GM19438 (cell line): ENCODE results near the gene VSIG10L.
A peak's percentile ranks its signal among the peaks of the same experiment; 100 is the strongest.

ENCODE experiments used
- ATAC-seq: cut with Tn5 transposase; IDR thresholded peaks from one replicate; pipeline ENCODE4 v1.9.1; 2021; ENCODE audit warnings: low read depth; ENCODE audit not compliant: unreplicated experiment

Gene VSIG10L

DNA sequence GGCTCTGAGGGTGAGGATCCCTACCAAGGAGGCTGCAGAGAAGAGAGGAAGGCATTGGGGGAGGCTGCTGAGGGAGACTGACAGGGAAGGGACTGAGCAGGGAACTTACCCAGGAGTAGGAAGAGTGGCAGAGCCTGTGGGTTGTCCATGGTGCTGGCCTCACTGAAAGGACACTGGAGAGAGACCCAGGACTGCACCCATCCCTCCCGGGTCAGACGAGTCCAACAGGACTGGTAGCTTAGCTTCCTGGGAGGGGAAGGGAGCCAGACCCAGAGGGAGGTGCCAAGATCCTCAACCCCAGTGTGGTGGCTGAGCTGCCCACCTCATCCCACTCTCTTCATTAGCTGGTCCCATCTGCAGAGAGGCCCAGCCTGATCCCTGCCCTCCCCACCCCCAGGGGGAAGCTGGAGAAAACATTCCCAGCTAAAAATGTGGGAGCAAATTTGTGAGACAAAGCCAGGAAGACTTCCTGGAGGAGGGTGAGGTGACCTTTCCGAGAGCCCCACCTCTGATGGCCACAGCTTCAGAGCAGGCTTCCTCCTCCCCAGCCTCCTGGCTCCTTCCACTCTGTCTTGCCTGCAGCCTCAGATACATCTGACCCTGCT, at the start of gene VSIG10L:
VSIG10L (minus strand) TSS at position 164 of the 605 bp plus-strand sequence; CDS start at position 149, 15 bp downstream.
- ATAC-seq = no peak

DNA sequence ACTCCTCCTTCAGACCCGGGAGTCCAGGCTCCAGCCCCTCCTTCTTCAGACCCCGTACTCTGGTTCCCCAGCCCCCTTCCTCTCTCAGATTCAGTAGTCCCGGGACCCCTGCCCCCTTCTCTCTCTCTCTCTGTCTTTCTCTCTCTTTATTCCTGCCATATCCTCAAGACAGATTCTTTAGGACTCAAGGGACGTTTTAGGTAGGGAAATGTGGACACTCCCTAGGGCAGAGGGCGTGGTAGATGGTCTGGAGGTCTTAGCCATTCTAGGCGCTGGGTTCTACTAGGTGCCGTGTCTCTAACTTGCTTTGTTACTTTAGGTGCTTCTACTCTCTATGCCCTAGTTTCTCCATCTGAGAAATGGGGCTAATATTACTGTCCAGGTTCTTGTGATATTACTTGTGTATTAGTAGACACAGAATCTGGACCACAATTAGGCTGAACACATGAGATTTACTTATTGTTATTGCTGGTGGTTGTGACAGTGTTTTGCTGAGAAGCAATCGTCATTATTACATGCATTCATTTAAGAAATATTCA, 49.2 kb upstream of the VSIG10L start:
- ATAC-seq = no peak

DNA sequence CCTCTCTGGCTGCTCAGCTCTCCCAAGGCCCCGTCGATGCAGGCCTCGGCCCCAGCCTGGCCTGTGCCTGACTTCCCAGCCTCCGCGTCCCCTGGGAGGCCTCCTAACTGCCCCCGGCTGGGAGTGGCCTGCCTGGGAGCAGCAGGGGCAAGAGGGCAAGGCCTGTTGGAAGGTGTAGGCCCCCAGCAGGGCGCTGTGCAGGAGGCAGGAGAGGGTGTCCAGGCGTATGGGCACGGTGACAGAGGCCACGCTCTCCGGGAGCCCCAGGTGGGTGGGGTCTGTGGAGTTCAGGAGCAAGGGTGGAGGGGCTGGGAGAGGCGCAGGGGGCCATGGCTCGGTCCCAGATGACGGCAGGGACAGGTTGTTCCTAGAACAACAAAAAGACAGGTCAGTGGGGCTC, 47.2 kb upstream of the VSIG10L start:
- ATAC-seq = no peak

GRCh38 chr19:51387924-51388389, 46.0 kb upstream of the VSIG10L start, which contains the start of gene LIM2:
TSS of gene LIM2 (minus strand) at chr19:51387974. CDS start at chr19:51387443, 531 bp downstream.
- ATAC-seq = no peak

DNA sequence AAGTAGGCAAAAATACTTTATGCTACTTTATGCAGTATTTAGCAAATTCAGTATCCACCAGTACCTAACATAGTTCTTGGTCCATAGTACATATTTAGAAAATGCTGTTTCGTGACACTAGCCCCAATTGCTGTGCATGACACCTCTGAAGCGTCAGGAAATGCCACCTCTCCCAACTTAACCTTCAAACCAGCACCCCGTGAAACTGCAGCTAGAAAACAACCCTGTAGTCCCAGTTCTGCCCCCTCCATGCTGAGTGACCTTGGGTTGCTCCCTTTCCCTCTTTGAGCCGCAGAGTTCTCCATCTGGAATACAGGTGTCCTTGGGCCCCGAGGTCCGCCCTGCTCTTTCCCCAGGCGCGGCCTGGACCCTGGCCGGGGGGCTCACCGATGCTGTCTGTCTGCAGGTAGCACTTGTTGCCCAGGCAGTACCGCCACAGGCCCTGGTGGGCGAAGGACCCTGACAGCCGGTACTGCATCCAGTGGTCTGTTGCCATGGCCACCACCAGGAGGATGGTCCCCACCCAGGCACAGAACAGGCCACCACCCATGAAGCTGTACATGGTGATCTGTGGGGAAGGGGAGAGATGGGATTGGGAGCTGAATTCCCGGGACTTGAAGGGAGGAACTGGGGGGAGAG, 45.1 kb upstream of the VSIG10L start:
- no peak for ATAC-seq

GRCh38 chr19:51382004-51382403, 40.1 kb upstream of the VSIG10L start:
- ATAC-seq = no peak

- ATAC-seq = no peak
Observed at GRCh38 chr19:51380379-51380778, 38.4 kb upstream of the VSIG10L start.

- no peak for ATAC-seq
Observed at GRCh38 chr19:51377422-51377821, 35.5 kb upstream of the VSIG10L start.

- no peak for ATAC-seq
Observed at GRCh38 chr19:51375504-51376221, 33.7 kb upstream of the VSIG10L start.

DNA sequence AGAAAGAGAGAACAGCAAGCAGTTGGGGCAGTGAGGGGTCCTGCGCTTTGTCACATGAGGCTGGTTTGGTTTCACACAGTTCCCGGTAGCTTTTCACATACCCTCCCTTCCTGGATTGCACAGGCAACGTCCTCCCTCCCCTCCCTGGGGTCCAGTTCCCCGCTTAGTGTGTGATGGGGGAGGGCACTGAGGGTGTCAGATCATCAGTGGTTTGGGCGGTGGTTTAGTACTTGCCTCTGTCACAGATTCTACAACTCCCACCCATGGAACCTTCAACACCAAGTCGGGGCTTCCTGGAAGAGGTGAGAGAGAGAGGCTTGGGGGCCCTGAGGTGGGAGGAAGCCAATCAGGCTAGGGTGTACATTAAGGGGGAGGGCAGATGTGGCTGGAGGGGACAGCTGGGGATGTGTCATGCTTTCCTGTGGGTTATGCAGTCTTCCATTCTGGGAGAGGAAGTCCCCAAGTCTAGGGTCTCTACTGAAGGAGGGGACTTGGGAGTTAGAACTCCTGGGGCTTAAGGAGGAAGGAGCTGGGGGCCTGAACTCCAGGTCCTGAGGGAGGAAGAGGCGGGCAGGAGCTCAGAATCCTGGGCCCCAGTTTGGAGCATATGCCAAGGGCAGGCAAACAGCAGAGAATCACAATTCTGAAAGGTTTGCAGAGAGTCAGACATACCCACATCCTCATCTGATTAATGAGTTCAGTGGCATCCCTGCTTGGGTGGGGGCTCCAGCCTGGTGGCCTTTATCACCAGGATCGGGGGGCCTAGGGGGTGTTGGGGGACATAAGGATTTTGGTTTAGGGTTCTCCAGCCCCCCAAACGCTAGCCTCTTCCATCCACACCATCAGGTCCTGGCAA, 30.9 kb upstream of the VSIG10L start, which contains the start of gene NKG7:
NKG7 (minus strand) TSS at position 6 of the 856 bp plus-strand sequence. CDS start 119 bp downstream, outside the sequence.
- ATAC-seq = no peak

DNA sequence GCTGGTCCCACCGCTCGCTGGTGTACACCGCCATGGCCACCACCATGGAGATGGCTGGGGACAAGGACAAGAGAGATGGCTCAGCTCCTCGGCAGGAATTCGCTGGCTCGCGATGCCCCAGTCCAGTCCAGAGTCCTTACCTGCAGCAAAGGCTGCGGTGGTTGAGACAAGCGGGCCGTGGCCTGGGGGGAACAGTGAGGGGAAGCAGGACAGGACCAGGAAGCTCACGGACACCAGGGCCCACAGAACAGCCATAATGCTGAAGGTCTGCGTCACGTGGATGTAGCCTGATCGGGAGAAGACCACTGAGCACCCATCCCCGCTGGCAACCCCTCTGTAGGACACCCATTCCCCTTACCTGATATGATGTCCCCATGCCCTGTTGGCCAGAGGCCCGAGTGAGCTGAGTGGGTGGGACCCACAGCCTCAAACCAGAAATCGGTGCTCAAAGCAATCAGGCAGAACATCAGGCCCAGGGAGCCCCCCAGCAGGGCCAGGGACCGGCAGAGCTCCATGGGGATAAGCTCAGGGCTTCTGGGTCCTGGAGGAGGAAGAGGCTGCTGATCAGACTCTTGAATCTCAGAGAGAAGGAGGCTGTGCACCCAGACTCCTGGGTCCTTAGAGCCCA, 30.2 kb upstream of the VSIG10L start:
- ATAC-seq = no peak

DNA sequence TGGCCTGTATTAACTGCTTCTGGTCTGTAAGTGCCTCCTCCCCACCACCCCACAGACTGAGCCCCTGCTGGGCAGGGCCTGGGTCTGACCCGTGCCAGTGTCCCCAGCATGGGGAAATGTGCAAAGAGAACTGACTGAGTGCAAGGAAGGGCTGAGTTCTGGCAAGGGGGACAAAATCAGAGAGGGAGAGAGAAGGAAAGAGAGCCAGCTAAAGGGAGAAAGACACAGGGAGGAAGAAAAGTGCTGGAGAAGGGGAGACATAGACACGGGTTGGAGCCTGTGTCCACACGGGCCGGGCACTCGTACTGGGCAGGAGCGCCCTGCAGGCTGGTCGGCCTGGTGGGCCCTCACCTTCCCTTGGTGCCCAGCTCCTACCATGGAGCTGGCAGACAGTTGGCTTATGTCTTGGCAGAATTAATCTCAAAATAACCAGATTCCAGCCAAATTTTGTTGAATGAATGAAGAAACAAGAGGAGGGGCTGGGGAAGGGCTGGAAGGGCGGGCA, 29.3 kb upstream of the VSIG10L start:
- ATAC-seq = no peak

DNA sequence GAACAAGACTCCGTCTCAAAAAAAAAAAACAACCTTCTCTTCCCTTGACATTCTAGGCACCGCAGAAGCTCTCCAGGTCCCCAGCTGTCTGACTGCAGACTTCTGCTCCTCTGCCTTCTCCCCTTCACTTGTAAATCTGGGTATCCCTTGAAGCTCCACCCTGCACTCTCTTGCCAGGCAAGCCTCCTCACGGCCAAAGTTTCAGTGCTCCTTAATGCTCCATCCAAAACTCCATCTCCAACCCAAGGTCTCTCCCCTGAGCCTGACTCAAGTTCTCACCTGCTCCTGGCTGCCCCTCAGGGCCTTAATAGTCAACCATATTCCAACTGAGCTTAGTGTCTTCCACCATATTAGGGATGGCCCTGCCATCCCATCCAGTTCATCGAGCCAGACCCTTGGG, 28.3 kb upstream of the VSIG10L start:
- no peak for ATAC-seq

GRCh38 chr19:51368366-51369282, 26.7 kb upstream of the VSIG10L start, which contains the start of gene CLDND2:
TSS of gene CLDND2 (minus strand) at chr19:51369003. CDS start at chr19:51368577, 426 bp downstream.
- ATAC-seq = no peak

GRCh38 chr19:51367565-51368365, 25.8 kb upstream of the VSIG10L start:
- peak; percentile 65 for ATAC-seq

GRCh38 chr19:51367255-51367564, 25.3 kb upstream of the VSIG10L start:
- ATAC-seq = no peak

- no peak for ATAC-seq
Observed at GRCh38 chr19:51366389-51367254, 24.7 kb upstream of the VSIG10L start.
